Measurements from ENCODE around the gene ENDOV.
A peak's percentile ranks its signal among the peaks of the same experiment; 100 is the strongest.

ENDOV gene

DNA sequence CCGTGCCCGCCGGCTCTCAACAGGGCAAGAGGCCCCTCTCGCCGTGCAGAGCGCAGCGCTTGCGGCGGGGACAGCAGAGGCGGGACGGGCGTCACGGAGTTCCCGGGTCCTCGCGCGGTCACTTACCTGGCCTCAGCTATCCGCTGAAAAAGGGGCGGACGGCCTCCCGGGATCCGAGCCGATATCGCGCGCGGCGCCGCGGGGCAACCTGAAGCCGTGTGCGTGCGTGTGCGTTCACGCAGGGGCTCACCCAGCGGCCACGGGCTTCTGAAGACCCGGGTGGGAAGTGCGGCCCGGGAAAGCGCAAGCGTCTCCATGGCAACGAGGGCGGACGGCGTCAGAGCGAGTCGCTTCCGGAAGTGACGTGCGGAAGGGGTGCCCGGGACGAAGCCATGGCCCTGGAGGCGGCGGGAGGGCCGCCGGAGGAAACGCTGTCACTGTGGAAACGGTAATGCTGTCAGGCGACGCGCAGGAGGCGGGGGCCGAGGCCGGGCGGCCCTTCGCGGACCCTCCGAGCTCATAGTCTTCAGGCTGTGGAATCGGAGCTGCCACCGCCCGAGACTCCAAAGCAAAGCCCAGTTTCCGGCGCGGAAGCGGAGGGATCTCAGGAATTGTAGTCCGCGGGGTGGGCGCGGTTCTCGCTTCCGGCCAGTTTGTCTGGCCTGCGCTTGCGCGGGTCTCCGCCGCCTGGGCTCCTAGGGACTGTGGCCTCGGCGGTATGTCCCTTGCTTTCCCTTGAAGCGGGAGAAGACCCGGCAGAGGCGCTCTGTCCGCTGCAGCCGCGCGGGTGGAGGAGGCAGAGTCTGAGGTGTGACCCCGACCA lies at the start of gene ENDOV:
Gene ENDOV, plus strand, starts transcription at position 365 of the 823 bp plus-strand sequence. Its CDS starts 28 bp downstream, at position 393.
- peak; percentile 81 for DNase-seq (ENCODE audit: low read depth in 1 of 2, low spot score in 1 of 2)

DNA sequence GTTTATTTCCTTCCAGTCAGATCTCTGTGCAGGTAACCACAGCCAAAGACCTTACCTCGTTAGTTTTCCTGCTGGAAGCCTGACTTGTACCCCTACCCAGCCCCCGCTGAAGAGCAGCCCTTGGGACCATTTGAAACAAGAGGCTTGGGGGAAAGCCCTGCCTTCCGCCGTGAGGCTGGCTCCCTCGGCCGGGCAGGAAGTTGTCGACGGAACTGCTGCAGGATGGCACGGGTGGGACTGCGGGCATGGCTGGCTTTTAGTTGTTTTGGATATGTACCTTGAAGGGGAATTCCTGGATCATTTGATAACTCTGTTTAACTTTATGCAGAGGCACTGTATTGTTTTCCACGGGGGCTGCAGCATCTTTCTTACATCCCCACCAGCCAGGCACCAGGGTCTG lies 49.0 kb upstream of the ENDOV start:
- DNase-seq (ENCODE audit: low read depth in 1 of 2, low spot score in 1 of 2) = no peak

DNA sequence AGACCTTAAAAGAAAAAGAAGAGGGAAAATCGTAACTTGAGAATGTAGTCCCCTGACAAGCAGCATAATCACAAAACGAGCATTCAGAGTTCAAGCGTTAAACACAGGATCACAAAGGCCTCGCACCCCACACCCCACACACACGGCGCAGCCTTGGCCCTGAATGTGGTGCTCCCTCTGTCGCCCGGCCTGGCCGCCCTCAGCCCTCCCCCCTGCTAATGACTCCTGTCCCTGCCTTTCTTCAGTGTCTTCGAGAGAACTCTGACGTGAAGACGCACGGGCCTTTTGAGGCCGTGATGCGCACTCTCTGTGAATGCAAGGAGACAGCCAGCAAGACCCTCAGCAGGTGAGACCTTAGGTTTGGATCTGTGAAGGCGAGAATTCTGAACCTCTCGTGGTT lies 47.5 kb upstream of the ENDOV start:
- no peak for DNase-seq (ENCODE audit: low read depth in 1 of 2, low spot score in 1 of 2)

DNA sequence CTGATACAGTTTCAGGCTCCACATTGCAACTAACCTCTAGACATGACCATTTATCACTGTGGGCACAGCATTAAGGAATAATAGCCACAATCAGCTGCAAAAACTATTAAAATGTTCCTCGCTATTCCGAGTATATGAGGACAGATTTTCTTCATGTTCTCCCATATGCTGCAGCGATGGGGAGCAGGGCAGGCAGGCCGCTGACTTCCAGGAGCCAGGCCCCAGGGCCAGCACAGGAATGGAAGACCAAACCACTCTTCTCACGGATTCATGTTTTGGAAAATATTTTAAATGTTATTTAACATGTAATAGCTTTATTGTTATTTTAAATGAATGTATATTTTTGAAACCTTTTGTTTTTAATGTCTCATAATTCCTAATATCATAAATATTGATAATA lies 43.8 kb upstream of the ENDOV start:
- no peak for DNase-seq (ENCODE audit: low read depth in 1 of 2, low spot score in 1 of 2)

DNA sequence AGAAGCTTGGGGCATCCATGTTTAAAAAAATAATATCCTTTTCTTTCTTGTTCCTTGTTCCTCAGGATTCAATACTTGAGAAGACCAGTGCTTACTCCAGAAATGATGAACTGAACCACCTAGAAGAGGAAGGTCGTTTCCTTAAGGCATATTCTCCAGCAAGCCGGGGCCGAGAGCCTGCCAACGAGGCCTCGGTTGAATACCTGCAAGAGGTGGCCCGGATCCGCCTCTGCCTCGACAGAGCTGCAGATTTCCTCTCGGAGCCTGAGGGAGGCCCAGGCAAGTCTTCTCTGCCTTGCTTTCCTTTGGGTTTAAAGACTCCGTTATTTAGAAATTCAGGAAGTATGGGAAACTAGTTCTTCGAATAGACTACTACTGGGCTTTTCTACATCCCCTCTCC lies 42.5 kb upstream of the ENDOV start:
- DNase-seq (ENCODE audit: low read depth in 1 of 2, low spot score in 1 of 2) = no peak

DNA sequence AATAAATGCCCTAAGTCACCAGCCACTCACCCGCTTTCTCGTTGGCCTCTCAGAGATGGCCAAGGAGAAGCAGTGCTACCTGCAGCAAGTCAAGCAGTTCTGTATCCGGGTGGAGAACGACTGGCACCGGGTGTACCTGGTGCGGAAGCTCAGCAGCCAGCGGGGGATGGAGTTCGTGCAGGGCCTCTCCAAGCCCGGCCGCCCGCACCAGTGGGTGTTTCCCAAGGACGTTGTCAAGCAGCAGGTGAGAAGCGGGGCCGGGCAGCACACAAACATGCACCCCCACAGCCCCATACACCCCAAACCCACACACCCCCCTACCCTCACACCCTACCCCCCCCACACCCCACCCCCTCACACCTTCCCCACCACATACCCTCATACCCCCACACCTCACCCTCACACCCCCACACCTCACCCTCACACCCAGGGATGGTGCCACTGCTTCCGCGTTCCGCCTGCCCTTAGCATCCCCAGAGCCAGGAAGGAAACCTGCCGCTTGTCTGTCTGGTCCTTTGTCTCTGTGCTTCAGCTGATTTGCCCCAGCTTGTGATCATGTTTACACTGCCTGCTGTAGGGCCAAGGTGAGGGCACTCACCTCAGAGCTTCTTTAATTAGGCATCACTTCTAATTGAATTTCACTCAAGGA lies 41.9 kb upstream of the ENDOV start:
- DNase-seq (ENCODE audit: low read depth in 1 of 2, low spot score in 1 of 2) = no peak

DNA sequence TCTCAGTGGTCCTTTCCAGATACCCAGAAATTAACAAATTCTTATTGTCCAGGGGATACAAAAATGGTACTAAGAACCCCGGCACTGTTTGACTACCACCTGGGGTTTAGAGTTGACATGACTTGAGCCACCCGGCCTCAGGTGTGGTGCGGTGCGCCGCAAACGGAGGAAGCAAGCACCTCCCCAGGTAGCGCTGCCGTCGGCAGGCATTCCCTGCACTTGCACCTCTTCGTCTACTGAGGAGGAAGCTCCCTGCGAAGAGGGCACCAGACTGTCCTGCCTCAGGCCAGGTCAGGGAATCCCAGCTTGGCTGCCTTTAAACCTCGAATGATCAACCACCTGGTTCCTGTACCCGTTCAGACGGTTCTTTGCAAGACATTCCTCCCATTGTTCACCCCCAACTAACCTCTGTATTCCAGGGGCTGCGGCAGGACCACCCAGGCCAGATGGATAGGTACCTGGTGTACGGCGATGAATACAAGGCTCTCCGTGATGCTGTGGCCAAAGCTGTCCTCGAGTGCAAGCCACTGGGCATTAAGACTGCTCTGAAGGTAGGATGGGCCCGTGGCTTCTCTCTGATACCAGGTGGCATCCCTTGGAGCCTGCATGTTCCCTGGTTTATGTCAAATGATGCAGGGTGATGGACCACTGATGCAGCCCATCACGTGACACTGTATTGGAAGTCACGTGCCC lies 40.8 kb upstream of the ENDOV start:
- DNase-seq (ENCODE audit: low read depth in 1 of 2, low spot score in 1 of 2) = no peak

DNA sequence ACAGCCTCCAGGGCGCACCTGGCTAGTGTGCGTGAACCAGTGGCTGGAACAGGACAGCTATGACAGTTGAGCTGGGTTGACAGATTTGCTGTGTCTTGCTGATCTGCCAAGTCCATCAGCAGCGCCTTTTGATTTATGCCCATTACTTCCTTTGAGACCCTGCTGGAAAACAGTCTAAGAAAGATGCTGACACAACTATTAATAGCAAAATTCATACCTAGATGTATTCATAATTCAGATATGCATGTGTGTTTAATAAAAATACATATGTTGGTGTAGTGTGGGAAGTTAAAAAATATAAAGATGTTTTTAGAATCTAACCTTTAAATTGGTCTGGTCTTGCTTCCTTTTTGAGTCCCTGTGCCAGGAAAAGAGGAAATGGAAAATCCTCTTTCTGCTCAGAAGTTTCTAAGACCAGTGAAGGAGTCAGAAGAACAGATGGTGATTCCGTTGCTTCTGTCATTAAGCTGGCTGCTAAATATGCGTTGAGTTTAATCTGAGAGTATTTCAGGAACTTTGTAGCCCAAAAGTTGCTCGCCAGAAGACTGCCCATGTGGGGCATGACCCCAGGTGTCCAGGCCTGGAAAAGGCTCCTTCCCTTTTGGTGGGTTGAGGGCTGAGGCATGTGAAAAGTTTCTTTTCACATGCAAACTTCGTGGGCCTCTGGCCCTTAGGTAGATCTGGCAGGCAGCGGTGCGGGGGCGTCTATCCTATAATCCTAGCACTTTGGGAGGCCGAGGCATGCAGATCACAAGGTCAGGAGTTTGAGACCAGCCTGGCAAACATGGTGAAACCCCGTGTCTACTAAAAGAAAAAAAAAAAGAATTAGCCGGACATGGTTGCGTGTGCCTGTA lies 40.0 kb upstream of the ENDOV start:
- no peak for DNase-seq (ENCODE audit: low read depth in 1 of 2, low spot score in 1 of 2)

DNA sequence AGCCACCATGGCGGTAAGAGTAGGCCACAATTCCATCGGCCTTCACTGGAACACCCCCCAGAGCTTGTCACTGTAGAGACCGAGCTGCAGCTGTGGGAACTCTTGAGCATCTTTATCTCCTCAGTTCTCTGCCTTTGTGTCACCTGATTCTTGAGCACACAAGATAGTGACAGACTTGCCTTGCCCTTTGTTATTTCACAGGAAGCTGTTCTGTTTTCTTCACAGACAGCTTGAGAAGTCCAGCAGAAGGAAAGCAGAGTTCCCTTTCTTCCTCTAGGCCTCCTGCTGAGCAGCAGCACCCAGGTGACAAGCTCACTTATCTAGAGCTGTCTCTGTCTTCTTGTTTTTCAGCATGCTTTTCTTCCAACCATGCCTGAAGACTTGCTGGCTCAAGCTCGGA lies 38.4 kb upstream of the ENDOV start:
- no peak for DNase-seq (ENCODE audit: low read depth in 1 of 2, low spot score in 1 of 2)

DNA sequence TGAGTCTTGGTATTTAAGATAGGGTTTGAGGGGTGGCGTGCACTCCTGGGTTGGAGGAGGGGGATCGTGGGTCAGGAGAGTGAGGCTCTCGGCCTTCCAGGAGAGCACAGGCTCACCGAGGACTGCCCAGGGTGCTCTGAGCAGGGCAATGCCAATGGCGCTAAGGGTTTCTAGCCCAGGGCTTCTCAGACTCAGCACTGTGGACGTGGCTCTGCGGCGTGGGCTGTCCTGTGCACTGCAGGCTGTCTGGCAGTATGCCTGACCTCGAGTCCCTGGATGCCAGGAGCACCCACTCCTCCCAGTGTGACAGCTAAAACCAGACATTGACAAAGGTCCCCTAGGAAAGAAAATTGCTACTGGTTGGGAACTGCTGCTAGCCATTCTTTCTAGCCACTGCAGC lies 37.2 kb upstream of the ENDOV start:
- DNase-seq (ENCODE audit: low read depth in 1 of 2, low spot score in 1 of 2) = no peak

DNA sequence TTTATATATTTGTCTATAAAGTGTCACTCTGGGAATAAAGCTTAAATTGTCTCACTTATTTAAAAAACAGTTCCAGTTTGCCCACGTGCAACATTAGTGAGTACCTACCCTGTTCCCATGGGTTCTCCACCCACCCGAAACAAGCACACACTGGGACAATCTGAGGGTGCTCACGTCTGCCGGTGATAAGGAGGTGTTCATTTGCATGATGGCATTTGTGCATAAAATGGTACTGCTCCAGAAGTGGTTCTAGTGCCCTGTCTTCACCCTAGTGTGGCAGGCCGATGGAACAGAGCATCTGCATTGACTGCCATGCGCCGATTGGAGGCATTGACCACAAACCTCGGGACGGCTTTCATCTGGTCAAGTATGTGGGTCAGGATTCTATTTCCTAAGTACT lies 35.6 kb upstream of the ENDOV start:
- DNase-seq (ENCODE audit: low read depth in 1 of 2, low spot score in 1 of 2) = no peak

DNA sequence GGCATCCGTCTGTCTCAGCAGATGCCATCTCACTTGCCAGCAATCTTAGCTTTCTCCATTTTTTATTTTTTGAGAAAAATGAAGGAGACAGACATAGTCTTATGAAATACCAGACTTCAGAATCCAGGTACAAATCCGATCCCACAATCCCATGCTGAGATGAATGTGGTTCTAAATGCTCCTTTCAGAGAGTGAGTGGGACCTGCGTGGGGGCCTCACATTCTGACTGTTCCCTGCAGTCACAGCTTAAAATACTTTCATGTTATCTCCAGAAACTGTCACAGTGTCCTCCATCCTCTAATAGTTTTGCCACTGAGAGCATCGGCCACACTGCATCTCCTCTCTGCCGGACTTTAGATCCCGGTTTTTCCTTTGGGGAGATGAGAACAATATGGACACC lies 34.9 kb upstream of the ENDOV start:
- DNase-seq (ENCODE audit: low read depth in 1 of 2, low spot score in 1 of 2) = no peak

DNA sequence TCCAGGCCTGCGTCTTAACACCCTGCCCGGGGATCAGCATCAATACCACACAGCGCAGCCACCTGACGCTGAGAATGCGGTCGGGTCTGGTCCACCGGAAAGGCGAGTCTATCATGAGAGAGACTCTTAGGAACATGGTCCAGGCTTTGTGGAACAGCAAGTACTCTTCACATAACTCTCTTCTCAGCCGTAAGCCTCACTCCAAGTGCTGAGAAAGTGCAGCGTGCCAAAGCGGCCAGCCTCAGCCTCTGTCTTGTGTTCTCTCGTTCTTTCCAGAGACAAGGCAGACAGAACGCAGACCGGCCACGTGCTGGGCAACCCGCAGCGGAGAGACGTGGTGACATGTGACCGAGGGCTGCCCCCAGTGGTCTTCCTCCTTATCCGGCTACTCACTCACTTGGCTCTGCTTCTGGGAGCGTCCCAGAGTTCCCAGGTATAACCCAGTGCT lies 34.4 kb upstream of the ENDOV start:
- DNase-seq (ENCODE audit: low read depth in 1 of 2, low spot score in 1 of 2) = no peak

DNA sequence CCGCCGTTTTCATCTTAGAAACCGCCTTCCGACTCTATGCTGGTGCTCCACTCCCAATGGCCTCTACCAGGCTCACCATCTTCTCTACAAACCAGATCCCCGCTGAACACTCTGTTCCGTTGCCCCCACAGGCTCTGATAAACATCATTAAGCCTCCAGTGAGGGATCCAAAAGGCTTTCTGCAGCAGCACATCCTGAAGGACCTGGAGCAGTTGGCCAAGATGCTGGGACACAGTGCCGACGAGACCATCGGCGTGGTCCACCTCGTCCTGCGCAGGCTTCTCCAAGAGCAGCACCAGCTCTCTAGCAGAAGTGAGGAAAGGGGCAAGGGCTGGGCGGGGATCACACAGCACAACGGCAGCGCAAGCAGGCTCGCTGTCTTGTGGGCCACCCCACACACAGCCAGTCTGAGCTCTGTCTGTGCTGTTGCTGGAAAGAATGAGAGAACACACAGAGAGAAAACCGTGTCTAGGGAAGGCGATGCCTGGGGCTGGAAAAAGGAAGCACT lies 33.5 kb upstream of the ENDOV start:
- no peak for DNase-seq (ENCODE audit: low read depth in 1 of 2, low spot score in 1 of 2)

DNA sequence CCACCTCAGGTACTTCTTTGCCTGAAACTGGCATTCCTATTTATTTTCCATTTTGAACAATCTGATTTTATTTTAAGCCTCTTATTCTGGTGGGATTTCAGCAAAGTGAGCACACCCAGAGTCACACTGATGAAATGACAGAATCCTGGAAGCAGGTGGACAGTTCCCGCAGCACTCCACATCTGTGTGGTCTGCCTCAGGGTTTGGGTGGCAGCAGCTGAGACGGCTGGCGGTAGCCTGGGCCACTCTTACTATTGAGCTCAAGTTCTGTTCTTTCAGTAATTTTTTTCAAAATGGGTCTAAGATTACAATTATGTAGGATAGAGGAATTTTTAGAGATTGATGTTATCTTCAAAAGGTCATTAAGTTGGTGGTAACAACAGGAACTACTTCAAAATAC lies 32.5 kb upstream of the ENDOV start:
- no peak for DNase-seq (ENCODE audit: low read depth in 1 of 2, low spot score in 1 of 2)

DNA sequence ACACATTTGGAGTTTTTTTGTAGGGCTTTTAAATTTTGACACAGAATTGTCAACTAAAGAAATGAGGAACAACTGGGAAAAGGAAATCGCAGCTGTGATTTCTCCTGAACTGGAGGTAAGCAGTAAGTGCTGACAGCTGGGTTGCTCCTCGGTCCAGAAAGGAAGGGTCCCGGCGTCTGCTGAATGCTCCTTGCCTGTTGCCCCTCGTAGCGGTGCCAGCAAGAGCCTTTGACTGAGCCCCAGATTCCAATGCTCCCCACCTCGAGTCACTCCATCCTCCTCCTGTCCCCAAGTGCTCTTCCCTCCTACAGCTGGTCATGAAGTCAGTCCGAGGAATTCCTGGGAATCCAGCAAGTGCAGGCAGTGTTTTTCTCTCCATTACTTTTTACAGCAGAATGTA lies 32.0 kb upstream of the ENDOV start:
- DNase-seq (ENCODE audit: low read depth in 1 of 2, low spot score in 1 of 2) = no peak

DNA sequence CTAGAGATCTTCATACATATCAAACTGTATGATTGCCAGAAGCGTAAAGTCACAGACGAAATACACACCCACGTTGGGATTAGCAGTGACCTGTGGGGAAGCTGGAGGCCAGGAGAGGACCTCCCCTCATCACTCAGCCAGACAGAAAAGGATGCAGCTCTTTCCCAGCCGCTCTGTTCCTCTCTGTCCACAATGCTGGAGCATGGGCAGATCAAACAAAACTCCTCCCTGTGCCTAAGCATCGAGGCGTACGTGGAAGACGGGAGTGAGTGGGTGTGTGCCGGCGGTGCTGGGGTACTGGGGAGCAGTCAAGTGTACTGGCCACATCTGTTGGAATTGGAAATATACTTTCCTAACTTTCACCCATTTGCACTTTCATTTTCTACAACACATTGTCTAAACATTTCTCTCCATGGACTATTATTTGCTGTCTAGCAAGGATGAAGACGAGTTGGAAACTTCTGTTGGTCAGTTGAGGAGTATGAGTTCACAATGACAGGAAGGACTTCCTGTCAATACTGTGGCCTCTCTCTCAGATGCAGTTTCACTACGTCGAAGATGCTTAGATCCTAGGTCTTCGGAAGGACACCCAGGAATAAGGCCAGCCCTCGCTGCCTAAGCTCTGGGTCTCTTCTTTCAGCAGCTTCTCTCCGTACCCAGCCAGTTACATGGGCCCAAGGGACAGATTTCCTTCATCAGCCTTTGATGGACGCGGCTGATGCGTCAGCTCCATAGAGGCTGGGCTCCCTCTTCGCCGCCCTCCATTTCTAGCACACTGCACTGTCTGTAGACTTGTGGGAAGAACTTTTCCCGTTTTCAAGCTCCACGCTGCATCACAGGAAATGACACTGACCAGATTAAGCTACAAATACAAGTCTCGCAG lies 30.6 kb upstream of the ENDOV start:
- DNase-seq (ENCODE audit: low read depth in 1 of 2, low spot score in 1 of 2) = no peak

DNA sequence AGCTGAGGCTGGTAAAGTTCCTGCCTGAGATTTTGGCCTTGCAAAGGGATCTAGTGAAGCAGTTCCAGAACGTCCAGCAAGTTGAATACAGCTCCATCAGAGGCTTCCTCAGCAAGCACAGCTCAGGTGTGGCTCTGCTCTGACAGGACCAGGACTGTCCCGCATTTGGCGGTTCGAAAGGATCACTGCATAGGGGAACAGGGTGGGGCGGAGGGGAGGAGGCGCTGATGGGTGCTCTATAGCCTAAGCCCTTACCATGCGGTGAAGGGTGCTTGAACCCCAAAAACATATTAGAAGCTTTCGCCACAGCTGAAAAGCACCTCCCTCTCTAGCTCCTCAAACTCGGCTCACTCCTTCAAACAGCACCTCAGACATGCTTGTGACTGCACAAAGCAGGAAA lies 29.9 kb upstream of the ENDOV start:
- no peak for DNase-seq (ENCODE audit: low read depth in 1 of 2, low spot score in 1 of 2)

DNA sequence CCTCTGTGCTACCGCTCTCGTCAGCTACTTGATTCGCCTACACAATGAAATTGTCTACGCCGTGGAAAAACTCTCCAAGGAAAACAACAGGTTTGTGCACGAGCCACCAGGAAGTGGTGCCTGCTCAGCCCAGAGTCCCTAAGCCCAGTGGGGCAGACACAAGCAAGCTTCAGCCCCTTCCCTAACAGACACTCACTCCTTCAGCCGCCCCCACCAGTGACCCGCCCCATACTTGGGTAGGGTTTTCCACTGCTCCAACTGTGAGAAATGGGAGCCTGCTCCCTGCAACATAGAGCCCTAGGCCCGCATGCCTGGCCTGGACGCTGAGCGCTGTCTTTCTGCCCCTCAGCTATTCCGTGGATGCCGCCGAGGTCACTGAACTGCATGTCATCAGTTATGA lies 28.6 kb upstream of the ENDOV start:
- DNase-seq (ENCODE audit: low read depth in 1 of 2, low spot score in 1 of 2) = no peak

DNA sequence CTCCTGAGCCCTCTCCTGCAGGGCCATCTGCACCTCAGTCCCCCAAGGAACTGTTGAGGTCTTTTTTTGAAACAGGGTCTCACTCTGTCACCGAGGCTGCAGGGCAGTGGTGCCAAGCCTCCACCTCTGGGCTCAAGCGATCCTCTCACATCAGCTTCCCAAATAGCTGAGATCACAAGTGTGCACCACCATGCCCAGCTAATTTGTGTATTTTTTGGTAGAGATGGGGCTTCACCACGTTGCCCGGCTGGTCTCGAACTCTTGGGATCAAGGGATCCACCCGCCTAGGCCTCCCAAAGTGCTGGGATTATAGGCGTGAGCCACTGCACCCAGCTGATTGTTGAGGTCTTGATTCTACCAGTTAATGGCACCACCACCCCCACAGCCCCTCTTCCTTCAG lies 27.9 kb upstream of the ENDOV start:
- DNase-seq (ENCODE audit: low read depth in 1 of 2, low spot score in 1 of 2) = no peak

Measured in stimulated activated CD4-positive, alpha-beta T cell treated with anti-CD3 and anti-CD28 coated beads, Interleukin-15, amount 100 ng/mL, for 1 hour (primary cell).